ENCODE results near the gene BTG2. TPM values are rescaled to one million over a fixed set of nuclear protein-coding genes. Genes with fewer than 3 reads are reported as not detected.

Gene BTG2
- total RNA-seq, 1 experiment from 2014 or later = 19.4 TPM

DNA sequence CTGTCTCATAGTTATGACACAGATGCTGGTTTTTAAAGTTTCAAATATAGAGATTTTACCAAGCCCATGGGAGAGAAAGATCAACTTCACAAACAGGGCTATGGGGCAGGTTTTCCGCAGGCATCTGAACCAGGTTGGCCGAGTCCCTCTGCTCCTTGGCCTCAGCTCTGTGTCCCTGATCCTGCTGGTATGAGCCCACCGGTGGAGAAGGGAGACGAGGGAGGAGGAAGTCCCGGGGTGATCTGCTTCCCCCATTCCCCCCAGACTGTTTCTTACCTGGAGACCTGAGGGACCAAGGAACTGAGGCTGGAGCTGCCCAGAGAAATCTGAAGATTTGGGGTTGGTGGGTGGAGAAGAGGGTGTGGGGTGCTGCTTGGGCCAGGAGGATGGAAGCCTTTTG lies 28.9 kb upstream of the BTG2 start (continued):
- no peak for TF ChIP-seq PRDM15 (CRISPR knock-in tag; IDR thresholded peaks at IDR 0.05)
- no peak for TF ChIP-seq TCF7 (CRISPR knock-in tag; IDR thresholded peaks at IDR 0.05; ENCODE audit: low read depth)
- TF ChIP-seq HMGA2 (CRISPR knock-in tag; IDR thresholded peaks at IDR 0.05) = no peak
- no peak for TF ChIP-seq ZNF512 (CRISPR knock-in tag; IDR thresholded peaks at IDR 0.05; ENCODE audit: borderline replicate concordance)
- TF ChIP-seq GABPB1 (CRISPR knock-in tag; IDR thresholded peaks at IDR 0.05) = no peak
- TF ChIP-seq ATF1 (CRISPR knock-in tag; IDR thresholded peaks at IDR 0.05) = no peak
- TF ChIP-seq USF2 (CRISPR knock-in tag; IDR thresholded peaks at IDR 0.05) = no peak
- no peak for TF ChIP-seq E2F1 (CRISPR knock-in tag; IDR thresholded peaks at IDR 0.05)
- TF ChIP-seq, protein P1, sequence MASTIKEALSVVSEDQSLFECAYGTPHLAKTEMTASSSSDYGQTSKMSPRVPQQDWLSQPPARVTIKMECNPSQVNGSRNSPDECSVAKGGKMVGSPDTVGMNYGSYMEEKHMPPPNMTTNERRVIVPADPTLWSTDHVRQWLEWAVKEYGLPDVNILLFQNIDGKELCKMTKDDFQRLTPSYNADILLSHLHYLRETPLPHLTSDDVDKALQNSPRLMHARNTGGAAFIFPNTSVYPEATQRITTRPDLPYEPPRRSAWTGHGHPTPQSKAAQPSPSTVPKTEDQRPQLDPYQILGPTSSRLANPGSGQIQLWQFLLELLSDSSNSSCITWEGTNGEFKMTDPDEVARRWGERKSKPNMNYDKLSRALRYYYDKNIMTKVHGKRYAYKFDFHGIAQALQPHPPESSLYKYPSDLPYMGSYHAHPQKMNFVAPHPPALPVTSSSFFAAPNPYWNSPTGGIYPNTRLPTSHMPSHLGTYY (CRISPR knock-in tag; IDR thresholded peaks at IDR 0.05) = no peak
- TF ChIP-seq NR1H2 (CRISPR knock-in tag; IDR thresholded peaks at IDR 0.05) = no peak
- no peak for TF ChIP-seq OVOL2 (CRISPR knock-in tag; IDR thresholded peaks at IDR 0.05; ENCODE audit: borderline replicate concordance)
- no peak for TF ChIP-seq NFATC4 (CRISPR knock-in tag; IDR thresholded peaks at IDR 0.05)

- peaks cover 18% of the 10 kb centered on the region for H3K4me1 Mint-ChIP-seq
- CTCF ChIA-PET = interaction anchor here (0.9 to 2.8 kb wide), 11 partner anchors 10 to 238 kb away, joined by 3 to 29 read pairs (median 4); partner anchors contain the start of gene BTG2
These were observed 28.3 kb upstream of the BTG2 start for GRCh38 chr1:203276916-203277545.

More at GRCh38 chr1:203276916-203277545, 28.3 kb upstream of the BTG2 start:
- POLR2A ChIA-PET = no interaction called here
- TF ChIP-seq ETV6 (CRISPR knock-in tag; IDR thresholded peaks at IDR 0.05) = no peak
- TF ChIP-seq E2F1 (CRISPR knock-in tag; IDR thresholded peaks at IDR 0.05) = no peak
- TF ChIP-seq, protein P2, sequence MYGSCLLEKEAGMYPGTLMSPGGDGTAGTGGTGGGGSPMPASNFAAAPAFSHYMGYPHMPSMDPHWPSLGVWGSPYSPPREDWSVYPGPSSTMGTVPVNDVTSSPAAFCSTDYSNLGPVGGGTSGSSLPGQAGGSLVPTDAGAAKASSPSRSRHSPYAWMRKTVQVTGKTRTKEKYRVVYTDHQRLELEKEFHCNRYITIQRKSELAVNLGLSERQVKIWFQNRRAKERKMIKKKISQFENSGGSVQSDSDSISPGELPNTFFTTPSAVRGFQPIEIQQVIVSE (CRISPR knock-in tag; IDR thresholded peaks at IDR 0.05; ENCODE audit: borderline replicate concordance) = no peak
- DNase-seq (ENCODE audit: low spot score) (no peak), ATAC-seq (no peak)
- no peak overlapping the region for H3K4me3 Mint-ChIP-seq
- no peak overlapping the region for H3K27ac Mint-ChIP-seq
- peaks cover 43% of the 10 kb centered on the region for H3K27me3 Mint-ChIP-seq (ENCODE audit: low read depth)
- no peaks in the 10 kb centered on the region for H3K36me3 Mint-ChIP-seq
- no peaks in the 10 kb centered on the region for H3K9me3 Mint-ChIP-seq

Data from WTC11 (cell line).